Suprapubic skin (tissue), 4 donors: ENCODE data around the gene NFE2L2. TPM values are rescaled to one million over a fixed set of nuclear protein-coding genes. Genes with fewer than 3 reads are reported as not detected.

Experiments
- DNase-seq, 2 donors: peaks; one replicate each; pipeline ENCODE4 v3.0.0-alpha.2; 2019; ENCODE audit warnings: low spot score in 2 of 2
- H3K27ac ChIP-seq: fragments of 200-600 bp; sonication (generic); one replicate; pipeline ENCODE4 v1.5.1; 2019
- H3K27me3 ChIP-seq: fragments of 200-600 bp; sonication (generic); one replicate; pipeline ENCODE4 v1.5.1; 2019
- H3K36me3 ChIP-seq: fragments of 200-600 bp; sonication (generic); one replicate; pipeline ENCODE4 v1.5.1; 2019
- H3K4me1 ChIP-seq: fragments of 200-600 bp; sonication (generic); one replicate; pipeline ENCODE4 v1.5.1; 2019
- H3K4me3 ChIP-seq: fragments of 200-600 bp; sonication (generic); one replicate; pipeline ENCODE4 v1.5.1; 2019; ENCODE audit warnings: mild to moderate bottlenecking
- H3K9me3 ChIP-seq: fragments of 200-600 bp; sonication (generic); one replicate; pipeline ENCODE4 v1.5.1; 2019
- EP300 ChIP-seq: sonication (generic); formaldehyde crosslinking; IDR thresholded peaks from one replicate; pipeline ENCODE4 v1.6.1; 2017; ENCODE audit warnings: antibody characterized with exemption
- POLR2A ChIP-seq, 2 donors: fragments of 450-650 bp; IDR thresholded peaks; one replicate each; pipeline ENCODE4 v1.6.1; 2017; ENCODE audit warnings: antibody characterized with exemption in 2 of 2, mild to moderate bottlenecking in 2 of 2, moderate library complexity in 2 of 2
- POLR2AphosphoS5 ChIP-seq, 3 donors: sonication (generic); formaldehyde crosslinking; IDR thresholded peaks; one replicate each; pipeline ENCODE4 v1.6.1; 2017; ENCODE audit warnings: antibody characterized with exemption in 3 of 3
- WGBS: methylation state at CpG from one replicate; pipeline ENCODE4 v1.1.5; 2018; 5-methylcytosine and 5-hydroxymethylcytosine counted together
- total RNA-seq, 4 donors: library from RNA; depleted of rRNA; stranded (reverse); fragments of >200 nt; gene quantifications; one replicate each; pipeline ENCODE4 v1.1.0, GENCODE V29; 2016
- TF ChIP-seq, protein P1 (sequence below), 2 donors: fragments of 200-600 bp in 1 of 2; fragments of 450-650 bp in 1 of 2; sonication (generic) in 1 of 2; IDR thresholded peaks; one replicate each; pipeline ENCODE4 v1.5.1; 2016 to 2019; ENCODE audit warnings: antibody characterized with exemption in 2 of 2, mild to moderate bottlenecking in 1 of 2, moderate library complexity in 1 of 2

Gene NFE2L2
- total RNA-seq, 4 donors from 2014 or later = 130 to 180 (median 160) TPM

DNA sequence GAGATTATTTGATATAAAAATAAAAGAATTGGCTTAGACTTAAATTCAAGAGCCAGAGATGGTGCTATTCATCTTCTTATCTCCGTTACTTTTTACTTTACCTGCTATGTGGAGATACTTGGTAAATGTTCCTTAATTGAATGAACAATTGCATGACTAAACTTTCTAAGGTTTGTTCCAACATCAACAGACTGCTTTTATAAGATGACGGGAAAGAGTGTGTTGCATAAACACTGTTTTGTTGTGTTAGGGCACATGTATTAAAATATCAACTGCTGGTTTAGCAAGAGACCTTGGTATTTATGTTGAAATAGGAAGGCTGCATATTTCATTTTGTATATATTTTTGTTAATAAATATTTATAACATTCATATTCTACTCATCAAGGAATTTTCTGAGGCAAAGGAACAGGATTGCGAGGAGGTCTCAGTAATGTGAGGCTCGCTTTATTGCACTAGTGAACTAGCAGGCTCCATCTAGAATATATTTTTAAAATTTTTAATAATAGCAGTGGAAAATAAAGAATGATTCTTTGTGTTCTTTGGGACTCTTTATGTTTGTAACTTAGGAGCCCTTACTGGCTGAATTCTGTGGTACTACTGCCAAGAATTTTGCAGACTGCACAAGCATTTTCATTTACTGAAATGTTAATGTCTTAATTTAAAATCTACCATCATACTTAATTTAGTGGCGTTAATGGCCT is 10.7 kb upstream of the NFE2L2 start:
- H3K27me3 ChIP-seq = no peaks in the 10 kb centered on the region
- H3K27ac ChIP-seq = peak overlapping the region; percentile 64
- H3K4me1 ChIP-seq = peaks cover 29% of the 10 kb centered on the region
- 53% methylated on average over 5 of the region's 5 CpGs for WGBS
- TF ChIP-seq, protein P1, sequence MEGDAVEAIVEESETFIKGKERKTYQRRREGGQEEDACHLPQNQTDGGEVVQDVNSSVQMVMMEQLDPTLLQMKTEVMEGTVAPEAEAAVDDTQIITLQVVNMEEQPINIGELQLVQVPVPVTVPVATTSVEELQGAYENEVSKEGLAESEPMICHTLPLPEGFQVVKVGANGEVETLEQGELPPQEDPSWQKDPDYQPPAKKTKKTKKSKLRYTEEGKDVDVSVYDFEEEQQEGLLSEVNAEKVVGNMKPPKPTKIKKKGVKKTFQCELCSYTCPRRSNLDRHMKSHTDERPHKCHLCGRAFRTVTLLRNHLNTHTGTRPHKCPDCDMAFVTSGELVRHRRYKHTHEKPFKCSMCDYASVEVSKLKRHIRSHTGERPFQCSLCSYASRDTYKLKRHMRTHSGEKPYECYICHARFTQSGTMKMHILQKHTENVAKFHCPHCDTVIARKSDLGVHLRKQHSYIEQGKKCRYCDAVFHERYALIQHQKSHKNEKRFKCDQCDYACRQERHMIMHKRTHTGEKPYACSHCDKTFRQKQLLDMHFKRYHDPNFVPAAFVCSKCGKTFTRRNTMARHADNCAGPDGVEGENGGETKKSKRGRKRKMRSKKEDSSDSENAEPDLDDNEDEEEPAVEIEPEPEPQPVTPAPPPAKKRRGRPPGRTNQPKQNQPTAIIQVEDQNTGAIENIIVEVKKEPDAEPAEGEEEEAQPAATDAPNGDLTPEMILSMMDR (IDR thresholded peaks at IDR 0.05) = no peak
- no peak for TF ChIP-seq EP300
- TF ChIP-seq POLR2AphosphoS5 (IDR thresholded peaks at IDR 0.05) = no peak
- TF ChIP-seq POLR2A (IDR thresholded peaks at IDR 0.05) = no peak
- H3K9me3 ChIP-seq = no peaks in the 10 kb centered on the region
- H3K4me3 ChIP-seq = no peak overlapping the region
- H3K36me3 ChIP-seq = no peaks in the 10 kb centered on the region
- no peak for DNase-seq

DNA sequence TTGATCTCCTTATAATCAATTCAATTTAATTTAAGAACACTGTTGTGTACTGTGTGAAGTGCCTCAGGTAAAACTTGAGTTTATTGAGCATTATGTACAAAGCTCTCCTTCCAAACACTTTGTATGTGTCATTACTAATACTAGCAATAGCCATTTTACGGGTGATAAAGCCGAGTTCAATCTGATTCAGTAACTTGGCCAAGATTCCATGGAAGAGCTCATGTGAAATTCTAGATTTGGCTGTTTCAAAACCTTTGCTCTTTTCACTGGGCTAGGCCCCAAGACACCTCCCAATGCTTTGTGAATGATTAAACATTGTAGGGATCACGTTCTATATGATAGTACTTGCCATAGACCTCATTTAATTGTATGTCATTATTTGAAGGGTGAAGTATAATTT is 8.9 kb upstream of the NFE2L2 start:
- H3K4me3 ChIP-seq = no peak overlapping the region
- no peaks in the 10 kb centered on the region for H3K9me3 ChIP-seq
- no peak for TF ChIP-seq POLR2A (IDR thresholded peaks at IDR 0.05)
- TF ChIP-seq, protein P1 (IDR thresholded peaks at IDR 0.05) = no peak
- TF ChIP-seq POLR2AphosphoS5 (IDR thresholded peaks at IDR 0.05) = no peak
- no peaks in the 10 kb centered on the region for H3K36me3 ChIP-seq
- H3K27ac ChIP-seq = no peak overlapping the region
- H3K4me1 ChIP-seq = peaks cover 36% of the 10 kb centered on the region
- no peak for DNase-seq
- whole genome bisulfite sequencing = 59% methylated on average over 3 of the region's 3 CpGs
- no peaks in the 10 kb centered on the region for H3K27me3 ChIP-seq

DNA sequence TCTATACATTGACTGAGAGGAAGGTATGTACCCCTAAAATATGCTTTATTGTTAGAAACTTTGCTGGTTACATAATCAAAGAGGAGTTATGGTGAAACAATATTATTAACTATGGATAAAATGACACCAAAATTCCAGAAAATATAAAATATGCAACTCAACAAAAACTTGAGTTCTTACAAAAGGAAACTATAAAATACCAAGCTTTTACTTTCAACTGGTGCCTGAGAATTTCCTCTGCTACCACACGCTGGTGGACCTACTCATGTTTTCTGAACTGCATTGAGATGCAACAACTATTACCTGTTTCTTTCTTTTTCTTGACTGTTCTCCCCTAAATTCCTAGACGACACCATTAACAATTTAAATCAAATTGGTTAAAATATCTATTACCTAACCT is 8.2 kb upstream of the NFE2L2 start:
- TF ChIP-seq, protein P1 (IDR thresholded peaks at IDR 0.05) = no peak
- no peak for TF ChIP-seq POLR2AphosphoS5 (IDR thresholded peaks at IDR 0.05)
- no peak for TF ChIP-seq EP300
- TF ChIP-seq POLR2A (IDR thresholded peaks at IDR 0.05) = no peak
- Histone ChIP-seq H3K4me3 (no peak overlapping the region), H3K9me3 (no peaks in the 10 kb centered on the region), H3K27me3 (no peaks in the 10 kb centered on the region), H3K27ac (no peak overlapping the region), H3K4me1 (peaks cover 42% of the 10 kb centered on the region), H3K36me3 (no peaks in the 10 kb centered on the region)
- 79% methylated on average over 2 of the region's 2 CpGs for WGBS
- DNase-seq = no peak

DNA sequence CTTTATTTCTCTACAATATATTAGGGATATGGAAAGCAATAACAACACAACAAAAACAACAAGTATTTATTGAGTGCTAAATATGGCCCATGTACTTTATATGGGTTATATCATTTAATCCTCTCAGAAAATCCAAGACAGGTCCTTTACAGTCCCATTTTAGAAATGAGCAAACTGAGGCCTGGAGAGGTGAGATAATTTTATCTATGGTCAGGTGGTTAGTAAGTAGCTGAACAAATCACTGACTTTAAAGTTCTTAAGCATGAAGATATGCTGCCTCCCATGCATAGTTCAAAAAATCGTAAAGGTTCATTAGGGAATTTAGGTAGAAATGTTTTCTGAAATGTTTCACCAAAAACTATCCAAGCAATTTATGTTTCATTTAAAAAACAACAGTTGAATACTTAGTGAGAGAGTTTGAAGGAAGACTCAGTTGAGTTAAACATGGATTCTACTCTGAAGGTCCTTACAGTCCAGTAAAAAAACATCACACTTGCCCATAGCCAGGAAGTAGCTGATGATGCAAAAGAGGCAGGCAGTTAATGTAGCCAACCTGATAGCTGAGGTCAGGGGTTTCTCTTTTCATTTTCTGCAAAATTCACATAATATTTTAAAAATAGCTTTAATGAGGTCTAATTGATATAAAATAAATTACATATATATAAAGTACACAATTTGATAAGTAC is 7.6 kb upstream of the NFE2L2 start:
- TF ChIP-seq, protein P1 (IDR thresholded peaks at IDR 0.05) = no peak
- no peak for TF ChIP-seq EP300
- no peak overlapping the region for H3K27ac ChIP-seq
- WGBS = 98% methylated on average over 1 of the region's 1 CpG

DNA sequence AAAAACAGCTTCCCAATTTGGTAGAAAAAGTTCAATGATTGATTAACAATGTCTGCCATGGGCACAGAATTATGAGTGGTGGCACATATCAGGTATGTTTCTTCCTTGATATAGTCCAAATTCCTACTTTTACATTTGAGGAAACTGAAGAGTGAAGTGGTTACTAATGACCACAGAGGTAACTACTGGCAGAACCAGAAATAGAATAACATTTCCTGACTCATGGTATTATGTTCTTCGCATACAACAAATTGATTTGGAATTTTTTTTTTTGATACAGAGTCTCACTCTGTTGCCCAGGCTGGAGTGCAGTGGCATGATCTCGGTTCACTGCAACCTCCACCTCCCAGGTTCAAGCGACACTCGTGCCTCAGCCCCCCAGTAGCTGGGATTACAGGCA is 6.0 kb upstream of the NFE2L2 start:
- Histone ChIP-seq H3K36me3 (no peaks in the 10 kb centered on the region), H3K9me3 (no peaks in the 10 kb centered on the region), H3K4me3 (no peak overlapping the region), H3K27ac (no peak overlapping the region), H3K27me3 (no peaks in the 10 kb centered on the region), H3K4me1 (peaks cover 60% of the 10 kb centered on the region)
- no peak for DNase-seq
- WGBS = 77% methylated on average over 4 of the region's 4 CpGs
- TF ChIP-seq POLR2AphosphoS5 (IDR thresholded peaks at IDR 0.05) (no peak), EP300 (no peak), POLR2A (IDR thresholded peaks at IDR 0.05) (no peak)
- TF ChIP-seq, protein P1 (IDR thresholded peaks at IDR 0.05) = no peak

More for the DNA sequence above, 7.6 kb upstream of the NFE2L2 start:
- Histone ChIP-seq H3K4me3 (no peak overlapping the region), H3K36me3 (no peaks in the 10 kb centered on the region), H3K9me3 (no peaks in the 10 kb centered on the region), H3K27me3 (no peaks in the 10 kb centered on the region), H3K4me1 (peaks cover 48% of the 10 kb centered on the region)
- no peak for DNase-seq
